ENCODE measurements around the gene ZEB2.

ZEB2 gene

GRCh38 chr2:144412709-144413108, 107.2 kb downstream of the ZEB2 start:
- no peak for FAIRE-seq

- no peak for FAIRE-seq
Measured at GRCh38 chr2:144411473-144411872, 108.4 kb downstream of the ZEB2 start.

- FAIRE-seq: no peak
Measured at GRCh38 chr2:144409241-144409640, 110.7 kb downstream of the ZEB2 start.

GRCh38 chr2:144407262-144407661, 112.7 kb downstream of the ZEB2 start:
- no peak for FAIRE-seq

GRCh38 chr2:144405982-144406788, 113.7 kb downstream of the ZEB2 start:
- no peak for FAIRE-seq

GRCh38 chr2:144405321-144405720, 114.6 kb downstream of the ZEB2 start:
- FAIRE-seq: peak; percentile 39

- no peak for FAIRE-seq
Measured at GRCh38 chr2:144404586-144405314, 115.2 kb downstream of the ZEB2 start.

- no peak for FAIRE-seq
Measured at GRCh38 chr2:144403933-144404332, 116.0 kb downstream of the ZEB2 start.

- no peak for FAIRE-seq
Measured at GRCh38 chr2:144402251-144402650, 117.7 kb downstream of the ZEB2 start.

GRCh38 chr2:144401036-144401435, 118.9 kb downstream of the ZEB2 start:
- no peak for FAIRE-seq

GRCh38 chr2:144396318-144396717, 123.6 kb downstream of the ZEB2 start:
- no peak for FAIRE-seq

- no peak for FAIRE-seq
Measured at GRCh38 chr2:144390424-144391020, 129.4 kb downstream of the ZEB2 start.

GRCh38 chr2:144389930-144390311, 130.0 kb downstream of the ZEB2 start:
- no peak for FAIRE-seq

GRCh38 chr2:144389151-144389929, 130.6 kb downstream of the ZEB2 start:
- FAIRE-seq: no peak

GRCh38 chr2:144385381-144385780, 134.5 kb downstream of the ZEB2 start:
- FAIRE-seq: no peak

- no peak for FAIRE-seq
Measured at GRCh38 chr2:144383571-144384100, 136.3 kb downstream of the ZEB2 start.

- FAIRE-seq: no peak
Measured at GRCh38 chr2:144382849-144383248, 137.1 kb downstream of the ZEB2 start.

- FAIRE-seq: no peak
Measured at GRCh38 chr2:144381716-144382115, 138.2 kb downstream of the ZEB2 start.

- no peak for FAIRE-seq
Measured at GRCh38 chr2:144379851-144380311, 140.0 kb downstream of the ZEB2 start.

GRCh38 chr2:144378551-144378950, 141.4 kb downstream of the ZEB2 start:
- no peak for FAIRE-seq

- FAIRE-seq: no peak
Measured at GRCh38 chr2:144377914-144378313, 142.0 kb downstream of the ZEB2 start.

GRCh38 chr2:144376926-144377325, 143.0 kb downstream of the ZEB2 start:
- FAIRE-seq: no peak

GRCh38 chr2:144376460-144376859, 143.5 kb downstream of the ZEB2 start:
- no peak for FAIRE-seq
